NCI-H82 treated with DMSO at 0.1 percent for 48 hours (cell line): Measurements from ENCODE around the gene ZNHIT2.

Experiments
- DNase-seq: peaks from one replicate; lab custom pipeline; 2025; ENCODE audit not compliant: unreplicated experiment; lab: John Stamatoyannopoulos, UW

ZNHIT2 gene

GRCh38 chr11:65078151-65078550 is 39.4 kb downstream of the ZNHIT2 start:
- DNase-seq, result peak; percentile 5

DNA sequence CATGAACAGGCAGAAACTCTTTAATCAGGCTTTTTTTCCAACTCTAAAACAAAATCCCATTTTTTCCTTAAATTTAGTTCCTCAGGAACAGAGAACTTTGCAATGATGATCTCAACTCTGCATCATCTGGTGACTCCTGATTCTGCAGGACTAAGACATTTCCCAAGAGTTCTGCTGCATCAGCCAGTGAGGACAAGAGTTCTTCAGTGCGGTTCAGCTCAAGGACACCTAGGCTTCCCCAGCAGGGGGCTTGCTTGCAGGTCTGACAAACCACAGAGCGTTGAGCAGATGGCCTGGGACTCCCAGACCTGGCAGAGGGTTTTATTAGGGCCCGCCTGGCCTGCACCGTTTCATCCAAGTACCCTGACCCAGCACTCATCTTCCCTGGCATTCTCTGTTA is 40.0 kb downstream of the ZNHIT2 start:
- DNase-seq, result peak; percentile 6

DNA sequence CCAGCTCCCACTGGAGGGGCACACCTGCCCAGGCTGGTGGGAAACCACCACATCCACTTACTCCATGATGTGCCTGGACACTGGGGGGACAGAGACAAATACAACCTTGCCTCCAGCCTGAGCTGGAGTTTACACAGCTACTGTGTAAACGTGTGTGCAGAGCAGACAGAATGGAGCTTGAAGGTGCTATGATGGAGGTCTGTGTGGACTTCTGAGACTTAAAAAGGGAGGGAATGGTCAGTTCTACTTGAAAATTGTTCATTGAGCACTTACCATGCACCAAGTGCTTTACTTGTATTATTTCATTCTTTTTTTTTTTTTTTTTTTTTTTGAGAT is 44.9 kb downstream of the ZNHIT2 start:
- DNase-seq, result no peak

- no peak for DNase-seq
These were observed 45.4 kb downstream of the ZNHIT2 start for GRCh38 chr11:65071907-65072630.

DNA sequence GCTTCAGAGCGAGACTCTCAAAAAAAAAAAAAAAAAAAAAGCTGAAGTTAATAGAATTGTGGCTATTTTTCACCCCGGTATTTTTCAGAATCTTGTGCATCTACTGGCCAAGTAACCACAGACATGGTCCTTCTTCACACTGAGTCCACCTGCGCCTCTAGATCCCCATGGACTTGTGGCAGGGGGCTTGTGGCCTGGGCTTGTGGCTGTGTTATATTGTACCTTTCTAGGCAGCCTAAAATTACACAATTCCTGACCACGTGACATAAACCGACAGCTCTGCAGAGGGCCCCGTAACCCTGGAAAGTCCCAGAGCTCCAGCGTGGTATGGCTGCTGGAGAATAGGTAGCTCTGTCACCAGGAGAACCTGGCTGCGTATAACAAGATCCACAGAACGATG is 48.3 kb downstream of the ZNHIT2 start:
- DNase-seq, result no peak

DNA sequence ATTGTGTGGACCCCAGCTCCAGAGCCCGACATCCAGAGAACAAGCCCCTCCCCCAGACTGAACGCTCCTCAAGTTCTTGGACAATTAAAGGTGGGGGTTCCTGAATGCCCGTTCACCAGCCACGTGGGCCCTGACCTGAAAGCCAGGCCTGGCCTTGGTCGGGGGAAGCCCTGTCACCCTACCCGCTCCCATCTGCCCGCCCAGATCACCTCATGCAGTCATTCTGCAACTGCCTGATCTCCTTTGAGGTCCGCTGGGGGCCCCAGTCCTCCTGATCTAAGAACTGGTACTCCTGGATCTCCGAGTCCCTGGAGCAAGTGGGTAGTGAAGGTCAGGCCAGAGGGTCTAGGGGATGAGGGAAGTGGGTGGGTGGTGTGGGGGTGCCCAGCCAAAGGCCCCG is 50.1 kb downstream of the ZNHIT2 start:
- no peak for DNase-seq

DNA sequence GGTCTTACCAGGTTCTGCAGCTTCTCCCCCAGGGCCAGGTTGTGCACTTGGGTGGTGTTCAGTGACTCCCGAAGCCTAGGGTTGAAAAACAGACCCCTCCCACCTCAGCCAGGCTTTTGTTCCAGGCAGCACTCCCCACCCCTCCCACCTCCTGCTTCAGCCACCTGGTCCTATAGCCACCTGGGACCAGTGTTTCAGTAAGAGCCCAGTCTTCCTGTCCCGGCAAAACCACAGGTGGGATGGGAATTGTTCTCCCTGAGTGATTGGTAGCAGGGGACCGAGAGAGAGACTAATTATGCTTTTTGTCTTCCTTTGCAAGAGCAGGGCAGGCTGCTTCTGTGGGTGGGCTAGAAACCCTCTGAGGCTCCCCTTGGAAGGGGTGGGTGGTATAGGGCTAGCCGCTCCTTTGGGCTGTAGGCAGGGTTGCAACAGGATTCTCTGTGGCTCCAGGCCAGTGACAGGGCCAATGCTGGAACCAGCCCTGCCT is 50.7 kb downstream of the ZNHIT2 start:
- DNase-seq, result no peak
